ENCODE data around the gene NBPF19. TPM values are rescaled to one million over a fixed set of nuclear protein-coding genes. Genes with fewer than 3 reads are reported as not detected.
"Not testable (repeated sequence)": the region's sequence is repeated elsewhere in the genome, so short reads cannot be mapped to it uniquely, and the experiment has no call there.

Gene NBPF19, protein sequence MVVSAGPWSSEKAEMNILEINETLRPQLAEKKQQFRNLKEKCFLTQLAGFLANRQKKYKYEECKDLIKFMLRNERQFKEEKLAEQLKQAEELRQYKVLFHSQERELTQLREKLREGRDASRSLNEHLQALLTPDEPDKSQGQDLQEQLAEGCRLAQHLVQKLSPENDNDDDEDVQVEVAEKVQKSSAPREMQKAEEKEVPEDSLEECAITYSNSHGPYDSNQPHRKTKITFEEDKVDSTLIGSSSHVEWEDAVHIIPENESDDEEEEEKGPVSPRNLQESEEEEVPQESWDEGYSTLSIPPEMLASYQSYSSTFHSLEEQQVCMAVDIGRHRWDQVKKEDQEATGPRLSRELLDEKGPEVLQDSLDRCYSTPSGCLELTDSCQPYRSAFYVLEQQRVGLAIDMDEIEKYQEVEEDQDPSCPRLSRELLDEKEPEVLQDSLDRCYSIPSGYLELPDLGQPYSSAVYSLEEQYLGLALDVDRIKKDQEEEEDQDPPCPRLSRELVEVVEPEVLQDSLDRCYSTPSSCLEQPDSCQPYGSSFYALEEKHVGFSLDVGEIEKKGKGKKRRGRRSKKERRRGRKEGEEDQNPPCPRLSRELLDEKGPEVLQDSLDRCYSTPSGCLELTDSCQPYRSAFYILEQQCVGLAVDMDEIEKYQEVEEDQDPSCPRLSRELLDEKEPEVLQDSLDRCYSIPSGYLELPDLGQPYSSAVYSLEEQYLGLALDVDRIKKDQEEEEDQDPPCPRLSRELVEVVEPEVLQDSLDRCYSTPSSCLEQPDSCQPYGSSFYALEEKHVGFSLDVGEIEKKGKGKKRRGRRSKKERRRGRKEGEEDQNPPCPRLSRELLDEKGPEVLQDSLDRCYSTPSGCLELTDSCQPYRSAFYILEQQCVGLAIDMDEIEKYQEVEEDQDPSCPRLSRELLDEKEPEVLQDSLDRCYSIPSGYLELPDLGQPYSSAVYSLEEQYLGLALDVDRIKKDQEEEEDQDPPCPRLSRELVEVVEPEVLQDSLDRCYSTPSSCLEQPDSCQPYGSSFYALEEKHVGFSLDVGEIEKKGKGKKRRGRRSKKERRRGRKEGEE (N-terminal part only)
- 0.72 and 1.8 TPM in 2 replicates for total RNA-seq (2014; rRNA removed; shearing (Covaris generic); ENCODE audit: low replicate concordance)

DNA sequence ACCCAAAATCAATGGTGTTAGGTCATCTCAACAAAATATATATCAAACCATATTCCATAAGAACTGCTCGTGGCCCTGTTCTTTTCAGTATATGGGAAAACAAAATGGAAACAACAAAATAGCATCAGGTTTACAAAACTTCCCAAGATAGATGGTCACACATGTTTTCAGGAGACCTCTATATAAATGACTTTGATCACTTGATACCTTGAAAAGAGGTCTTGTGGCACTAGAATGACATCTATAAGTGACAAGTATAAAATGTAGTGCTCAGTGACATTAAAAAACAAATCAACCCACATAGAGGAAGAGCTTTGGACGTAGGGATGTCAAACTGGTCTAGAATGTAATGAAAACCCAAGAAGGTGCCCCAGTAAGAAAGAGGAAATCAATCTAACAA is at the start of gene NBPF19:
Gene NBPF19, plus strand, starts transcription at position 301 of the 400 bp plus-strand sequence. CDS start 888 bp downstream, outside the sequence.
- in situ Hi-C loops (cut with HindIII; ENCODE audit: low pct_unique_long_range_greater_than_20kb, low sequenced_read_pairs), result not testable (repeated sequence)

GRCh38 chr1:149428317-149428716 is 46.5 kb upstream of the NBPF19 start:
- DNase-seq (ENCODE audit: low read depth); in situ Hi-C loops (cut with HindIII; ENCODE audit: low pct_unique_long_range_greater_than_20kb, low sequenced_read_pairs): not testable (repeated sequence)

More for the DNA sequence above, at the start of gene NBPF19:
- not testable (repeated sequence) for DNase-seq (ENCODE audit: low read depth)

- DNase-seq (ENCODE audit: low read depth); in situ Hi-C loops (cut with HindIII; ENCODE audit: low pct_unique_long_range_greater_than_20kb, low sequenced_read_pairs): not testable (repeated sequence)
Measured at GRCh38 chr1:149445451-149445850, 29.4 kb upstream of the NBPF19 start.

DNA sequence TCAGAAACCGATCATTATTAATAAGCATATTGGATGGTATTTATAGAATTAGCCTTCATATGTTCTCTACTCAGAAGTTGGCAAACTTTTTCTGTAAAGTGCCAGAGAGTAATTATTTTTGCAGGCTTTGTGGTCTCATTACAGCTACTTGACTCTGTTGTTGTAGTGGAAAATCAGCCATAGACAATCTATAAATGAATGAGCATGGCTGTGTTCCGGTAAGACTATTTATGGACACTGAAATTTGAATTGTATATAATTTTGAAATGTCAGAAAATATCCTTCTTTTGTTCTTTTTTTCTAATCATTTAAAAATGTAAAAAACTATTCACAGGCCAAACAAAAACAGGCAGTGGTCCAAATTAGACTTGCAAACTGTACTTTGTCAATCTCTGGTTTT is 22.6 kb upstream of the NBPF19 start:
- in situ Hi-C loops (cut with HindIII; ENCODE audit: low pct_unique_long_range_greater_than_20kb, low sequenced_read_pairs); DNase-seq (ENCODE audit: low read depth): not testable (repeated sequence)

- DNase-seq (ENCODE audit: low read depth); in situ Hi-C loops (cut with HindIII; ENCODE audit: low pct_unique_long_range_greater_than_20kb, low sequenced_read_pairs): not testable (repeated sequence)
Measured at GRCh38 chr1:149452652-149453051, 22.2 kb upstream of the NBPF19 start.

DNA sequence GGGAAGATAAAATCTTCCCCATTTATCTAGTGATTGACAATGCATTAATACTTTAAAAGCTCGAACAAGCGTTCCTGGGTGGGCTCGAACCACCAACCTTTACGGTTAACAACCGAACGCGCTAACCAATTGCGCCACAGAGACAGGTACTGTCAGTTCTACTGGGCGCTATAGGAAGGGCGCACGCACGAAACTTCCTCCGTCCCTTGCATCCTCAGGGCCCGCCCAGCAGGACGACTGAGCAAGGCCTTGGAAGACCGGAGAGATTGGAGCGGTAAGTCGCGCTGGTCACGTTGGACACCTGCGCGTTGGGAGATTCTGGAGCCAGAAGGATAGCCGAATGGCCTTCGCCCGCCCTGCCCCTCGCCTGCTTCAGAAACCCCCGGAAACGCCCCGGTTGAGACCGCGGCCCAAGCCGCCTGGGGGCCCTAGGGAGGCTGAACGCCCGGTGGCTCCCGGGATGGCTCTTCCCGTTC is 83.5 kb downstream of the NBPF19 start:
- DNase-seq (ENCODE audit: low read depth), result peak; percentile 81
- in situ Hi-C loops (cut with HindIII; ENCODE audit: low pct_unique_long_range_greater_than_20kb, low sequenced_read_pairs), result not testable (repeated sequence)

- DNase-seq (ENCODE audit: low read depth); in situ Hi-C loops (cut with HindIII; ENCODE audit: low pct_unique_long_range_greater_than_20kb, low sequenced_read_pairs): not testable (repeated sequence)
Measured at GRCh38 chr1:149561806-149562205, 87.0 kb downstream of the NBPF19 start.

- in situ Hi-C loops (cut with HindIII; ENCODE audit: low pct_unique_long_range_greater_than_20kb, low sequenced_read_pairs), result not testable (repeated sequence)
Measured at GRCh38 chr1:149565485-149565884, 90.6 kb downstream of the NBPF19 start.

GRCh38 chr1:149572763-149573162 is 97.9 kb downstream of the NBPF19 start:
- in situ Hi-C loops (cut with HindIII; ENCODE audit: low pct_unique_long_range_greater_than_20kb, low sequenced_read_pairs); DNase-seq (ENCODE audit: low read depth): not testable (repeated sequence)

More at GRCh38 chr1:149565485-149565884, 90.6 kb downstream of the NBPF19 start:
- not testable (repeated sequence) for DNase-seq (ENCODE audit: low read depth)

DNA sequence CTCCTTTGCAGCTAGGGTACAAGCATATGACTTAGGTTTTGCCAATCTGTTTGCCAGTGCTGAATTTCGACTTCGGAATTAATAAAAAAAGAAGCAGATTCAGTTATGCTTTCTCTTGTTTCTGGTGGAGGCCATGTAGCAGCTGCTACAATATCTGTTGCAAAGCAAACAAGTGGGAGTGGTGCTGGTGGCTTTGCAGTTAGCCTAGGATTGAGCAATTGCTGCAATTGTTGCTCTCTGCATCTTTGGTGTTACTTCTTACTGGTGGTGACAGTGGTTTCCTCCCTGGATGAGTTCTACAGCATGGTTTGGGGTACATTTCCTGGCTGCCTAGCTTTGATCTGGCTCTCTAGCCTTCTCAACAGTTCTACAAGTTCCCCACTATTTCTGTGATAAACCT is 110.7 kb downstream of the NBPF19 start:
- in situ Hi-C loops (cut with HindIII; ENCODE audit: low pct_unique_long_range_greater_than_20kb, low sequenced_read_pairs); DNase-seq (ENCODE audit: low read depth): not testable (repeated sequence)

Other genes with a start within 250 kb of the NBPF19 start
- not detected in 2 replicates for gene PPIAL4C, start 108.8 kb downstream of the NBPF19 start, total RNA-seq (2014; rRNA removed; shearing (Covaris generic); ENCODE audit: low replicate concordance)

All from Caki2 (cell line).